Head of caudate nucleus (tissue), 42 donors: ENCODE measurements around the gene ABHD12.
A peak's percentile ranks its signal among the peaks of the same experiment; 100 is the strongest.

Source experiments
- DNase-seq, 42 donors: peaks; one replicate each; pipeline versions ENCODE4 v3.0.0 to v3.0.0-alpha.2; 2020 to 2021; ENCODE audit warnings: mixed read lengths in 7 of 42
- intact Hi-C: fragments of 100-400 bp; cut with DNase I; formaldehyde crosslinking; loops from one replicate; pipeline ENCODE4 v1.15.0; 2022

Gene ABHD12

DNA sequence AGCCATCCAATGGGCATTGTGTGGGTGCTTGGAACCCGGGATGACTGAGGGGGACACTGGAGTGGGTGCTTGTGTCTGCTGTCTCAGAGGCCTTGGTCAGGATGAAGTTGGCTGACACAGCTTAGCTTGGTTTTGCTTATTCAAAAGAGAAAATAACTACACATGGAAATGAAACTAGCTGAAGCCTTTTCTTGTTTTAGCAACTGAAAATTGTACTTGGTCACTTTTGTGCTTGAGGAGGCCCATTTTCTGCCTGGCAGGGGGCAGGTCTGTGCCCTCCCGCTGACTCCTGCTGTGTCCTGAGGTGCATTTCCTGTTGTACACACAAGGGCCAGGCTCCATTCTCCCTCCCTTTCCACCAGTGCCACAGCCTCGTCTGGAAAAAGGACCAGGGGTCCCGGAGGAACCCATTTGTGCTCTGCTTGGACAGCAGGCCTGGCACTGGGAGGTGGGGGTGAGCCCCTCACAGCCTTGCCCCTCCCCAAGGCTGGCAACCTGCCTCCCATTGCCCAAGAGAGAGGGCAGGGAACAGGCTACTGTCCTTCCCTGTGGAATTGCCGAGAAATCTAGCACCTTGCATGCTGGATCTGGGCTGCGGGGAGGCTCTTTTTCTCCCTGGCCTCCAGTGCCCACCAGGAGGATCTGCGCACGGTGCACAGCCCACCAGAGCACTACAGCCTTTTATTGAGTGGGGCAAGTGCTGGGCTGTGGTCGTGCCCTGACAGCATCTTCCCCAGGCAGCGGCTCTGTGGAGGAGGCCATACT, 93.3 kb downstream of the ABHD12 start:
- intact Hi-C loops, result loop anchor here (5.0 to 10.0 kb wide), 2 partner anchors 100 to 103 kb away; partner anchors contain the start of gene ENTPD6
- DNase-seq, result no peak

DNA sequence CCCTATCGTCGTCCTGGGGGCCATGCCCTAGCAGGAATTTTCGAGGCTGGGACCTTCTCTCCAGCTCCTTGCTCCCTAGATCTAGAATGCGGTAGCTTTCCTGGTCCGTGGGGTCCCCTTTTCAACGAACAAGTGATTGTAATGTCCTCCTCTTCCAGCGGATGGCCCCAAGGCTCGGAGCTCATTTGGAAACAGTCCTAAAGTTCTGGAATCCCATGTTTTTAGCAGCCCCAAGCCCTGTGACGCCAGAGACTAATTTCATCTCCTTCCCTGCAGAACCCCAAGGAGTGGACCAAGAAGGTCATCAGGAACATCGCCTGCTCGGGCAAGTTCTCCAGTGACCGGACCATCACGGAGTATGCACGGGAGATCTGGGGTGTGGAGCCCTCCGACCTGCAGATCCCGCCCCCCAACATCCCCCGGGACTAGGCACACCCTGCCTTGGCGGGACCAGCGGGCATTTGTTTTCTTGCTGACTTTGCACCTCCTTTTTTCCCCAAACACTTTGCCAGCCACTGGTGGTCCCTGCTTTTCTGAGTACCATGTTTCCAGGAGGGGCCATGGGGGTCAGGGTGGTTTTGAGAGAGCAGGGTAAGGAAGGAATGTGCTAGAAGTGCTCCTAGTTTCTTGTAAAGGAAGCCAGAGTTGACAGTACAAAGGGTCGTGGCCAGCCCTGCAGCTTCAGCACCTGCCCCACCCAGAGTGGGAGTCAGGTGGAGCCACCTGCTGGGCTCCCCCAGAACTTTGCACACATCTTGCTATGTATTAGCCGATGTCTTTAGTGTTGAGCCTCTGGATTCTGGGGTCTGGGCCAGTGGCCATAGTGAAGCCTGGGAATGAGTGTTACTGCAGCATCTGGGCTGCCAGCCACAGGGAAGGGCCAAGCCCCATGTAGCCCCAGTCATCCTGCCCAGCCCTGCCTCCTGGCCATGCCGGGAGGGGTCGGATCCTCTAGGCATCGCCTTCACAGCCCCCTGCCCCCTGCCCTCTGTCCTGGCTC, 94.2 kb downstream of the ABHD12 start:
- intact Hi-C loops, result loop anchor here (5.0 to 10.0 kb wide), 2 partner anchors 101 to 102 kb away; partner anchors contain the start of gene ENTPD6
- peak in 32 of 42 donors; percentile 28 to 76 (median 54) for DNase-seq

DNA sequence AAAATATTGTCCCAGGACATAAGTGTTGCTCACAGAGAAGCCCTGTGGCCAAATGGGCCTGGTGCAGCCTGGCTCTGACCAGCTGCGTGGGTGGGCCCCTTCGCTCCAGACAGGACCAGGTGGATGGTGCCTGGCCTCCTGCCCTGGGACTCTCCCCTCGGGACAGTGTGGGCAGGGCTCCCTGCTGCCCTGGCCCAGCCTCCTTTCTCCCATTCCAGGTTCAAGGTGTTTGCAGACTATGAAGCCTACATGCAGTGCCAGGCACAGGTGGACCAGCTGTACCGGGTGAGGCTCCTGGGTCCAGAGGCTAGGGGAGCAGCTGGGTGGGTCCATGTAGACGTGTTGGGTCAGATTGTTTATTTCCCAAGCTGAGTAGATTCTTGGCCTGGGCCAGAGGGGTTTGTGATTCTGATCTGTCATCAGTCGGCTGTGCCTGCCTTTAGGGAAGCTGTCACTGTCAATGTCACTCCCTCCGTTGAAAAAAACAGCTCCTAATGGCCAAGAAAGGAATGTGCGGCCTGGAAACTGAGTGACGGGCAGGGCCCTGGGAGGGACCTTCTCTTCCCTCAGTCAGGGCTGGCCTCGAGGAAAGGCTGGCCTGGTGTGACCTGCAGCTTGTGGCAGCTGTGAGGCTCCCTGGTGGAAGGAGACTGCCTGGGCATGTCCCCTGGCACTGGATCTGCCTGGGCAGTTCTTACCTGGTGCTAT, 95.1 kb downstream of the ABHD12 start:
- intact Hi-C loops, result loop anchor here (5.0 to 10.0 kb wide), 2 partner anchors 101 to 102 kb away; partner anchors contain the start of gene ENTPD6
- DNase-seq, result no peak

DNA sequence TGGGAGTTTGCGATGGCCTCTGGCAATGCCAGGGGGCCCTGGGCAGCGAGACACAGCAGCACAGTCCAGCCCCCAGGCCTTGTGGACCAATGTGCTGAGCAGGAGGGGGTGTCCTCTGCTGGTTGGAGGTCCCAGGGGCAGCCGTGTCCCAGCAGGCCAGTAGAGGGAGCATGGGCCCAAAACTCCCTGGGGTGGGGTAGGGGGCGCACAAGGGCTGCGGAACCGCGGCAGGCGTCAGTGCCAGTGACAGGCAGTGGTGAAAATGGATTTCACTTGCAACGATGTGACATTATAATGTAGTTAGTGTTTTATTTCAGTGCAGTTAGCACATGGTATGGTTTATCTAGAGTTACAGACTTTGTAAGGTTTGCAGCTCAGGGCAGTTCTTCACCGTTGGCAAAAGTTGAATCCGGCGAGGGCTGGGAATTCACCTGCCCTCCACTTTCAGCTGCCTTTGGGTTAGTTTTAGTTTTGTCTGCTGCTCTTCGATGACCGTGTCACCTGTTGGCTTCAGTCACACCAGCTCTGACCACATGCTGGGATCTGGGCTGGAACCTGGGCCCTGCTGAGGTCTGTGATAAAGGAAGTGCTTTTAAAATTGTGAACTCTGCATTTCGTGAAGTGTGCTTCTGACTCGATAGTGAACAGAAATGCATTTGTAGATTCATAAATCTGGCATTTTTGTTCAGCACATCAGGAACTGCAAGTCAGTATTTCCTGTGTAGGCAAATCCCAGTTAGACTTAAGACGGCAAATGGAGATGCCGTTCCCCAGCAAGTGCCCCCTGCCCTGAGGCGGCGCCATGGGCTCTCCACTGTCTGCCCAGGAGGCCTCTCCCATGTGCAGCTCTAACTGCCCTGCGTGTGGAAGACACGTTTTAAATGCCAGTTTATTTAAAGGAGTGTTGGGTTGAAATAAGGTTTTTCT, 95.9 kb downstream of the ABHD12 start:
- peak; percentile 54 to 91 (median 80) for DNase-seq
- intact Hi-C loops, result loop anchor here (5.0 to 10.0 kb wide), 2 partner anchors 100 to 103 kb away; partner anchors contain the start of gene ENTPD6

DNA sequence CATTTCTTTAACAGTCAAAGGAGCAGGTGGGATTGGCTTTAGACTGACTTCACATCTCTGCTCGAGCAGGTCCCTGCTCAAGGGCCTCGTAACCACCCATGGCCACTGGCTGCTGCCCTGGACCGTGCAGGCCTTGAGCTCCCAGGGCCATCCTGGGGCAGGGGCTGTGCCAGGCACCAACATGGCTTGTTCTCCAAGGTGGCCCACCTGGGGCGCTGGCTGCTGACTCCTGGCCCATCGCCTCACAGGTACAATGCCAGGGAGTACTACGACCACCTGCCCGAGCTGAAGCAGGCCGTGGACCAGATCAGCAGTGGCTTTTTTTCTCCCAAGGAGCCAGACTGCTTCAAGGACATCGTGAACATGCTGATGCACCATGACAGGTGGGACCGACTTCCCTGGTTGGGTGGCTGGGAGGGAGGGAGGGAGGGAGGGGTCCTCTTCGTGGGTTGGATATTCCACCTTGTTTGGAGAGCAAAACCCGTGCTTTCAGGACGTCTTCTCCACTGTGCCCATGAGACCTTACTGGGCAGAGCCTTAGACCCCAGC, 96.7 kb downstream of the ABHD12 start:
- intact Hi-C loops, result loop anchor here (10.0 kb wide), 1 partner anchor 99 kb away; the partner anchor contains the start of gene ENTPD6
- DNase-seq, result no peak

DNA sequence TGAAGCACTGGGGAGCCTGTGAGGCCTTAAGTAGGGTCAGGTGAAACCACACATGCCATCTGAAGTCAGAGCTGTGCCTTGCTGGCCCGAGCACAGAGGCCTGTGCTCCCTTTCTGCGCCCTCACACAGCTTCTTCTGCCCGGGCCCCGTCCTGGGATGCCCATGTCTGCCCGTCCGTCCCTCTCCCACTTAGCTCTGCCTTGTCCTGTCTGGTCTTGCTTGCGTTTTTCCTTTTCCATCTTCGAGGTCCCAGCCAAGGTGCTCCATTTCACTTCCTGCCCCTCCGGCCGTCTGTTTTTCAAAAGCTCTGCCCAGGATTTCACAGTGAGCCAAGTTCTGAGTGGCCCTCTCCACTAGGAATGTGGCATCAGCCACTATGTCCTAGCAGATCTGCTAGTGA, 97.1 kb downstream of the ABHD12 start:
- no peak for DNase-seq
- intact Hi-C loops, result loop anchor here (10.0 kb wide), 1 partner anchor 99 kb away; the partner anchor contains the start of gene ENTPD6

DNA sequence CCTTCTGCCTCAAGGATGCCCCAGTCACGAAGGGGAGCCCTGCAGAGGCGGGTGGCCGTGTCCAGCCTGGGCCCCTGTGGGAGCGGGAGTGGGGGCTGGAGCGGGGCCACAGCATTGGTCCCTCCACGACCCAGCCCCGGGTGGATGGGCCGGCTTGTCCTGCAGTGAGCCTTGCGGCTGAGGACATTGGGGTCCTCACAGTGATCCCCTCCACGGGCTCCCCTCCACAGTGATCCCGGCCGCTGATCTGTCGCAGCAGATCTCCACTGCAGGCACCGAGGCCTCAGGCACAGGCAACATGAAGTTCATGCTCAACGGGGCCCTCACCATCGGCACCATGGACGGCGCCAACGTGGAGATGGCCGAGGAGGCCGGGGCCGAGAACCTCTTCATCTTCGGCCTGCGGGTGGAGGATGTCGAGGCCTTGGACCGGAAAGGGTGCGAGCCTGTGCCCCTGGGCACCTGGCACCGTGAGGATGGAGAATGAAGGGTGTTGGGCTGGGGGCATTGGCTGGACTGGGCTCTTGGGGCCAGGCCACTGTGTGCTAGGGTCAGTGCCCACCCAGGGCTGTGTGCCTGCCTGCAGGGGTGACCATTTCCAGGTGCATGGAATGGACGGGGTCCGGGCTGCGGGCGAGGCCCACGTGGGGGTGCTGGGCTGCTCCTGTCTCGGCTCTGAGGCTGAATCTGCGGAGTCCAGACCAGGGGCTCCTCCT, 98.3 kb downstream of the ABHD12 start:
- intact Hi-C loops, result loop anchor here (10.0 kb wide), 1 partner anchor 98 kb away; the partner anchor contains the start of gene ENTPD6
- DNase-seq, result no peak

DNA sequence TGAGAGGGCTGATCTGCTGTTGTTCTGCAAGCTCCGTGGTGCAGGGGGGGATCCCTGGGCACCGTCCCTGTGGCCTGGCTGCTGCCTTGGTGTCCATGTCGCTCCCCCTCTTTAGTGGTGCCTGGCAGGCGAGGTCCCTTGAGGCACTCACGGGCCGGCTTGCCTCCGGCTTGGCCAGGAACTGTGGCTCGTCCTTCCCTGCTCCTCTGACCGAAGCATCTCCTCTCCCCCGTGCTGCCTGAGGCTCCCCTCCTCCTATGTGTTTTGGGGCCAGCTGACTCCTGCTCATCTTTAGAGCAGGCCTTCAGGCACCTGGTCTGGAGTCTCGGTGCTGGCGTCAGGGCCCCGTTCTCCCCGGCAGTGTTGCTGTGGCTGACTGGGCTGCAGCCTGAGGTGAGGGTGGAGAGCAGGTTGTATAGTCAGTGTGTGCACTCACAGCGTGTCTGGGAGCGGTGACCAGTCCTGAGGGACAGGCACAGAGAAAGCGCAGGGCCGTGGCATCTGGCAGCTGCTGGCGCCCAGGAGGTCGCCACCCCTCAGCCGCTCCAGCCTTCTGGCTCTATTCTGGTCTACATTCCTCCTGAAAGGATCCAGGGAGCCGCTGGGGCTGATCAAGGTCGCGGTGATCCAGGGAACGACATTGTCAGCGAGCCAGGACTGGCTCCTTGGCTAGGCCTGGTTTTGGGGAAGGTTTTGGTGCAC, 99.1 kb downstream of the ABHD12 start:
- intact Hi-C loops, result loop anchor here (10.0 kb wide), 1 partner anchor 97 kb away; the partner anchor contains the start of gene ENTPD6
- DNase-seq, result no peak

DNA sequence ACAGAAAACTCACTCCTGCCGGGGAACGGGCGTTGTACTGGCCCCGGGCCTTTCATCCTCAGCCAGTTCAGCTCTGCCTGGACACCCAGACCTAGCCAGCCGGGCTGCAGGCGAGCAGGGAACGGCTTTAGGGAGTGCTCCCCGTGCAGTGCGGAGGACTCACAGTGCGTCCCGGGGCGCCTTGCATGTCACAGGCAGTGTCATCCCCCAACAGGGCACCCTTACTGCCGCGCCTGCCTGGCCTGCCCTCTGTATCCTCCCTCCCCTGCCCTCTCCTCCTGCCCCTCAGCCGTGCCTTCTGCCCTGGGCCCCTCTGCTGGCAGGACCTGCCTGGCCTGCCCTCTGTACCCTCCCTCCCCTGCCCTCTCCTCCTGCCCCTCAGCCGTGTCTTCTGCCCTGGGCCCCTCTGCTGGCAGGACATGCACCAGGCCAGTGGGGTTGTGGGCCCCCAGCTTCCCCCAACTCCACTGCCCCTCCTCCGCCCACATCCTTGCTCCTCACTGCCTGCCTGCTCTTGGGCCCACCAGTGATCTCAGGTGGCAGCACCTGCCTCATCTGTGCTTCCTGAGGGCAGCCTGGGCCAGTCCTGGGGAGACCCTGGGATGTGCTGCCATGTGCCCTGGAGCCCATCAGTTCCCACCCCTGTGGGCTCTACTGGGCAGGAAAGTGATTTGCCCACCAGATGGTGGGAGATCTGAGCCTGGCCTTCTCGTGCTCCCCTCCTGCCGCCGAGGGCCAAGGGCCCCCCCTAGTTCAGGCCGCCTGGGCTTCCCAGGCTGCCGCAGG, 99.8 kb downstream of the ABHD12 start:
- DNase-seq, result no peak
- intact Hi-C loops, result loop anchor here (10.0 kb wide), 1 partner anchor 96 kb away; the partner anchor contains the start of gene ENTPD6

DNA sequence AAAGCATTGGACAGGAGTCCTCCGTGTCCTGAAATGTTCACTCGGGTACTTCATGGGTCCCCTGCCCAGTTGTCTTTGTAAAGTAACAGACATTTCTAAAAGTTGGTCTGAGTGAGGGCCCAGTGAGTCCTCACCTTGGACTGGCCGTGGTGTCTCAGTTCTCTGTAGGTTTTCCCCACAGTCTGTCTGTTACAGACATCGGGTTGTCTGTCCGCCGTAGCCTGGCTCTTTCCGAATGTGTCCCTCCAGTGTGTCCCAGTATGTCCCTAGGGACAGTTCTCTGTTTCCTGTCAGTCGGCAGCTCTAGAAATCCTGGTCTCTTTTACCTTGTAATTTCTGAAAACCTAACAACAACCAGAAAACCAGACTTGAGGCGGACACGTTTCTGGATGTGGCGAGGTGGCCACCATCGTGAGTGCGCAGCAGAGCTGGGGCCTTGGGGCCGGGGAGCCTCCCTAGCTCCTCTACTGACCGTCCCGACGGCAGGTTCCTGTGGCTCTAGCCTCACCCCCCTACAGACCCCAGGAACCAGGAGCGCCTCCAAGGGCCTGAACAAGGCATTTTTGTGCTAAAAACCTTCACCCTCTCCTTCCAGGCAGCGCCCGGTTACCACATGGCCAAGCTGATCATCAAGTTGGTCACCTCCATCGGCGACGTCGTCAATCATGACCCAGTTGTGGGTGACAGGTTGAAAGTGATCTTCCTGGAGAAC, 100.6 kb downstream of the ABHD12 start:
- intact Hi-C loops, result loop anchor here (10.0 kb wide), 1 partner anchor 95 kb away; the partner anchor contains the start of gene ENTPD6

DNA sequence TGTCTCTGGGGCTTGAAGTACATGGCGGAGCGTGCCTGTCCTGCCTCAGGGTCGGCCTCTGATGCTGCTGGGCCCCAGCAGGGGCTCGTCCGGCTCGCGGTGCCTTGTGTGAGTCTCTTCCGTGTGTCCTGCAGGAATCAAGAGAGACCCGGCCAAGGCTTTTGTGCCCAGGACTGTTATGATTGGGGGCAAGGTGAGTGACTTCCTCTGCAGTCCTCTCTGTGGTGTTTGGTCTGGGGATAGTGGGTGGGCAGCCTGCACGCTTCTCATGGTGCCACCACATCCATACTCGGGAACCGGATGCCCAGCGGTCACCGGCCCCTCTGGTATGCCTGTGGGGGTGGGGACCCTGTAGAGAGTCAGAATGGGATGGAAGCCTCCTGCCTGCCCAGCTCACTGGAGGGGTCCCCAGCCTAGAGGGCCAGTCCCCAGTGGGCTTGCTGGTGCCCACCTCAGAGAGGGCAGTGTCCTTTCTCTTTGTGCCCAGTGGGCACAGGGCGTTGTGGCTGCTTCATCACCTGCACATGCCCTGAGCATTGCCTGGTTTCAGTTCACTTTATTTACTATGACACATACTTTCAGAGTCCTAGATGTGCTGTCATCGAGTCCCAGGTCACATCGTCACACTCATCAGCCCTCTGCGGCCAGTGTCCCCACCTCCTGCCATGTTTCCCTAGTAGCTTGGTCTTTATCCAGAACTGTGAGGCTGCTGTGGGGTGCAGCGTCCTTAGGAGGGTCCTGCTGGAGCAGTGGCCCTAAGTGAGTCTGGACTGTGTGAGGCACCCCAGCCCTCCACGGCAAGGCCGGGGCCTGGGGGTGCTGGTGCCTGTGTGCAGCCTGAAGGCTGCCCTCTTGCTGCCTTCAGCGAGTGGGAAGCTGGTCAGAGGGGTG, 102.1 kb downstream of the ABHD12 start:
- intact Hi-C loops, result no loop called here
- peak in 3 of 42 donors; percentile 2 to 5 (median 2) for DNase-seq

More for the DNA sequence above, 100.6 kb downstream of the ABHD12 start:
- DNase-seq, result peak in 1 of 42 donors; percentile 1

DNA sequence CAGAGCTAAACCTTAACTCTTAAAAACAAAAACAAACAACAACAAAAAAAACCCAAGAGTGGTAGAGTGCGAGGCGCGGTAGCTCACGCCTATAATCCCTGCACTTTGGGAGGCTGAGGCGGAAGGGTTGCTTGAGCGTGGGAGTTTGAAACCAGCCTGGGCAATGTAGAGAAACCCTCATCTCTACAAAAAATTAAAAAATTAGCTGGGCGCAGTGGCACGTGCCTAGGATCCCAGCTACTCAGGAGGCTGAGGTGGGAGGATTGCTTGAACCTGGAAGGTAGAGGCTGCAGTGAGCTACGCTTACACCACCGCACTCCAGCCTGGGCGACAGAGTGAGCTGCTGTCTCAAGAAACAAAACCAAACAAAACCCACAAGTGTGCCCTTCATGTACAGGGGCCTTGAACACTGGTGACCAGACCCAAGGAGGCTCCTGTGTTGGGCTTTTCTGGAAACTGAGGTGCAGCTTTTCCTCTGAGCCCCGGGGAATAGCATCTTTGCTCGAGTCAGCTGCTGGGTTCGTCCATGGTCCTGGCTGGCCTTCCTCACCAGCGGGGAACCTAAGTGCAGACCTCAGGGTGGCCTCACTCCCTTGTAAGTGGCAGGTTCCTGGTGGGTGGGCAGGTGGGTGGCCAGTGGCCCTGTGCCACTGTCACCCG, 102.9 kb downstream of the ABHD12 start:
- DNase-seq, result peak in 8 of 42 donors; percentile 1 to 22 (median 3)
- intact Hi-C loops, result no loop called here

DNA sequence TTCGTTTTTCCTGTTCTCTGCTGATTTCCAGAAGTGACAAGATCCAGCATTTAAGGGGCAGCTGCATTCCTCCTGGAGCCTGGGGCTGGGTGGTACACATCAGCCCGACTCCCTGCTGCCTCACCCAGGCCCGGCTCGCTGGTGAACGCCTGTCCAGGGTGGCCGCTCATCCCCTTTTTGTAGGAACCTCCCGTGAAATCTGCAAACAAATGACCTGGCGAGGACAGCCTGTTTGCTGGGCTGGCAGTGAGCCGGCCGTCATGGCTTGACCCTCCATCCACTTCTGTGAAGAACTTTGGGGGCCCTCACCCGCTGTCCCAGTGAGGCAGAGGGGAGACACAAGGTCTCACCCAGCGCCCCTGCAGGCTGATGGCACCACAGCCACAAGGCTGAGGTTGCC, 103.7 kb downstream of the ABHD12 start:
- DNase-seq, result peak in 10 of 42 donors; percentile 1 to 28 (median 10)
- intact Hi-C loops, result no loop called here
